ENCODE results near the gene VPS8. TPM values are rescaled to one million over a fixed set of nuclear protein-coding genes. Genes with fewer than 3 reads are reported as not detected.

VPS8 gene
- total and polyA plus RNA-seq, 2 of the 8 experiments (the other 6 are each of a cell fraction or from before 2014, with no cell fraction given), result 13.0 to 41.0 TPM

DNA sequence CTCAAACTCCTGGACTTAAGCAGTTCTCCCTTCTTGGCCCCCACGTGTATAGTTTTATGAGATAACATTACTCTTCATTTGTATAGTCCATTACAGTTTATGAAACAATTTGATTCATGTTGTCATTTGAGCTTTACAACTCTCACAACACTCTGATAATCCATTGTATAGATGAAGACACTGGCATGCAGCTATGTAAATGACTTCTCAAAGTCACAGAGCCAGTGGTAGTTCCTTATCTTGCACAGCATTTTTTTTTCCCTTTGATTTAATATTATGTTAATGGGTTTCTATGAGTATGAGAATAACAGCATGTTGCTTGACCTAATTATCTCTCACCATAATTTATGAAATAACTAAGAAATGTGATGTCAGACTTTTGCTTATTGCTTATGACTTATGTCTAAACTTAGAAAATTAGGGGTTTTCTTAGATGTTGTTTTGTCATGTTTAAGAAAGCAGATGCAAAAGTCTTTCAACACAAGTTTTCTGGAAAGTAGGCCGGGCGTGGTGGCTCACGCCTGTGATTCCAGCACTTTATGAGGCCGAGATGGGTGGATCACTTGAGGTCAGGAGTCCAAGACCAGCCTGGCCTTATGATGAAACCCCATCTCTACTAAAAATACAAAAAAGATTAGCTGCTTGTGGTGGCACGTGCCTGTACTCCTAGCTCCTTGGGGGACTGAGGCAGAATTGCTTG, 13.3 kb downstream of the VPS8 start:
- TF ChIP-seq SRF (IDR thresholded peaks at IDR 0.05; ENCODE audit: low read depth, low read length) (no peak), SIN3A (conservative IDR thresholded peaks at IDR 0.05 in 1 of 2, IDR thresholded peaks at IDR 0.05 in 1 of 2; ENCODE audit: low read depth in 1 of 2, low read length in 2 of 2) (no peak), TAF7 (optimal IDR thresholded peaks at IDR 0.05; ENCODE audit: borderline replicate concordance, low read depth, low read length) (no peak), TAF1 (IDR thresholded peaks at IDR 0.05; ENCODE audit: low read depth, low read length) (no peak), CHD1 (IDR thresholded peaks at IDR 0.05; ENCODE audit: low read depth, low read length) (no peak), TBP (IDR thresholded peaks at IDR 0.05; ENCODE audit: low read depth, low read length) (no peak), SIX5 (IDR thresholded peaks at IDR 0.05; ENCODE audit: low read depth, low read length) (no peak), RXRA (IDR thresholded peaks at IDR 0.05; ENCODE audit: insufficient read depth, low read depth, low read length) (no peak), RFX5 (IDR thresholded peaks at IDR 0.05; ENCODE audit: borderline replicate concordance, low read depth, low read length) (no peak), CREB1 (IDR thresholded peaks at IDR 0.05) (no peak)
- TF ChIP-seq, protein P1, sequence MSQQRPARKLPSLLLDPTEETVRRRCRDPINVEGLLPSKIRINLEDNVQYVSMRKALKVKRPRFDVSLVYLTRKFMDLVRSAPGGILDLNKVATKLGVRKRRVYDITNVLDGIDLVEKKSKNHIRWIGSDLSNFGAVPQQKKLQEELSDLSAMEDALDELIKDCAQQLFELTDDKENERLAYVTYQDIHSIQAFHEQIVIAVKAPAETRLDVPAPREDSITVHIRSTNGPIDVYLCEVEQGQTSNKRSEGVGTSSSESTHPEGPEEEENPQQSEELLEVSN (IDR thresholded peaks at IDR 0.05), result no peak
- no peak for DNase-seq (ENCODE audit: low read depth in 1 of 2, low spot score in 2 of 2)
- Histone ChIP-seq H3K36me3 (ENCODE audit: control insufficient read depth in 2 of 4, insufficient read depth in 4 of 4, low read length in 3 of 4) (peaks cover 0 to 4% (median 2%) of the 10 kb centered on the region in 4 experiments; a peak in 3 of 8 replicates), H3K27ac (ENCODE audit: low read depth, low read length) (no peak overlapping the region), H3K18ac (ENCODE audit: extremely low read depth, low read length) (no peak overlapping the region), H4K20me1 (replicated peaks in 1 of 2; ENCODE audit: control insufficient read depth in 1 of 2, insufficient read depth in 2 of 2, low read length in 2 of 2) (no peaks in the 10 kb centered on the region), H3K79me1 (ENCODE audit: low read depth, low read length) (no peaks in the 10 kb centered on the region), H3K4me1 (replicated peaks in 1 of 4; ENCODE audit: control insufficient read depth in 3 of 4, insufficient read depth in 4 of 4, low read length in 3 of 4) (no peaks in the 10 kb centered on the region), H3K79me2 (ENCODE audit: control insufficient read depth in 1 of 2, insufficient read depth in 2 of 2, low read length in 2 of 2) (no peaks in the 10 kb centered on the region), H4K8ac (ENCODE audit: extremely low read depth, insufficient read depth, low read length) (no peak overlapping the region), H2BK5ac (ENCODE audit: low read depth, low read length) (no peak overlapping the region), H2BK120ac (replicated peaks; ENCODE audit: low read depth, low read length) (no peak overlapping the region), H3K4me2 (ENCODE audit: insufficient read depth in 1 of 2, low read depth in 2 of 2, low read length in 2 of 2) (no peak overlapping the region), H4K91ac (replicated peaks; ENCODE audit: insufficient read length, low read length) (no peak overlapping the region), H2BK15ac (ENCODE audit: low read length) (no peak overlapping the region), H2AK5ac (ENCODE audit: low read depth, low read length) (no peak overlapping the region), H3K14ac (ENCODE audit: insufficient read length) (no peak overlapping the region), H2AFZ (ENCODE audit: low read length) (no peak overlapping the region), H2BK20ac (ENCODE audit: low read length) (no peak overlapping the region), H3K4me3 (ENCODE audit: extremely low read depth in 1 of 4, insufficient read depth in 2 of 4, low read depth in 3 of 4, low read length in 4 of 4) (no peak overlapping the region), H3K56ac (replicated peaks; ENCODE audit: insufficient read length, low read depth, low read length) (no peak overlapping the region), H4K5ac (ENCODE audit: insufficient read length, low read depth, low read length) (no peak overlapping the region), H3K4ac (replicated peaks; ENCODE audit: insufficient read length, low read depth, low read length) (no peak overlapping the region), H3K23ac (ENCODE audit: insufficient read length) (no peak overlapping the region), H3K23me2 (ENCODE audit: low read depth, low read length) (no peaks in the 10 kb centered on the region), H3K9ac (replicated peaks in 1 of 4; ENCODE audit: extremely low read depth in 1 of 4, low read depth in 3 of 4, low read length in 3 of 4) (no peak overlapping the region), H3K27me3 (replicated peaks in 1 of 4; ENCODE audit: control insufficient read depth in 3 of 4, extremely low read depth in 1 of 4, insufficient read depth in 3 of 4, low read length in 3 of 4) (no peaks in the 10 kb centered on the region), H3K9me3 (ENCODE audit: insufficient read depth in 2 of 2, low read depth in 1 of 2, low read length in 1 of 2) (no peaks in the 10 kb centered on the region), H2BK12ac (ENCODE audit: low read depth, low read length) (no peak overlapping the region)
- ChIA-PET CTCF (ENCODE audit: partially characterized antibody) (interaction anchor here (0.6 kb wide), 1 partner anchor 9 kb away, joined by 5 read pairs; no protein-coding TSS in a partner anchor), POLR2A (ENCODE audit: partially characterized antibody) (no interaction called here)
- FAIRE-seq, result no peak
- WGBS, 2 experiments (ENCODE audit: extremely low coverage in 1 of 2, insufficient coverage in 1 of 2, insufficient read length in 1 of 2, insufficient replicate concordance in 2 of 2, low coverage in 1 of 2, low lambda C conversion rate in 2 of 2, missing lambda C conversion rate in 1 of 2), result 91% methylated on average over 6 of the region's 6 CpGs; no CpG with 5 or more reads in 1 of the 2 experiments
